BE2C (cell line): ENCODE data around the gene RILP.

Experiments
- DNase-seq: peaks from one replicate; pipeline ENCODE4 v3.0.0-alpha.2; 2020
- H3K27me3 ChIP-seq: fragments of 250-450 bp; sonication (Bioruptor Pico); 2 replicates; pipeline ENCODE4 v1.5.1; 2020; ENCODE audit warnings: mild to moderate bottlenecking
- H3K36me3 ChIP-seq: fragments of 250-450 bp; sonication (Bioruptor Pico); 2 replicates; pipeline ENCODE4 v1.5.1; 2020; ENCODE audit warnings: mild to moderate bottlenecking
- H3K4me1 ChIP-seq: fragments of 250-450 bp; sonication (Bioruptor Pico); 2 replicates; pipeline ENCODE4 v1.5.1; 2020
- H3K4me3 ChIP-seq: 2 replicates; pipeline ENCODE4 v1.5.1; 2011; ENCODE audit warnings: low read depth, low read length
- H3K9me3 ChIP-seq: fragments of 250-450 bp; sonication (Bioruptor Pico); 2 replicates; pipeline ENCODE4 v1.5.1; 2020
- TF ChIP-seq, protein P1 (sequence below): IDR thresholded peaks from 2 replicates; pipeline ENCODE4 v1.5.1; 2012; ENCODE audit warnings: mild to moderate bottlenecking, low read depth, low read length

Gene RILP

DNA sequence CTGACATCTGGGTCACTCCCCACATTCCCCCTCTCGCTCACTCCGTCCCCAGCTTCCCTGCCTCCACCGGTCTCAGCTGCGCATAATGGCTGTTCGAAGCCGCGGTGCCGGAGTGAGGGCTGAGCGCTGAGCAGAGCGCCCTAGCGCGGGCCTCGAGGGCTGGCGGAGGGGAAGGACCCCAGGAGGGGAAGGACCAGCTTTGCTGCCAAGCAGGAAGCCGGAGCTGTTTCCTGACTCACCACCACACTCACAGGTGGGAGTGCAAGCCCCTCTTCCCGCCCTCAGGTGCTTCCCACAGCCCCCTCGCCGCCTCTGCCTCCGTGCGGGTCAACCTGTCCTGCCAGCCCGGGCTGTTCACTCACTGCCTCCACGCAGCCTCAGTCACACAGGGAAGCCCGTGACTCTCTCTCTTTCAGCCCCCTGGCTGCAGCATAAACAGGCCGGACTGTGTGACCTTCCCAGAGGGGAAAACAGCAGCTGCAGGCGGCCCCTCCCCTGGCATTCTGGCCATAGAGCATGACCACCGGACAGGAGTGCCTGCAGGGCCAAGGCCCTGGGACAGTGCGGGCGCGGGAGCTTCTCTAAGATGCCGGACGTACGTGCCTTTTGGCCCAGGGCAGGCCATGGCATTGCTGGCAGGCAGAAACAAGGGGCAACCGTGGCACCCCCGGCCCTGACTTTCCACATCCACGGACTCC is 44.7 kb downstream of the RILP start:
- TF ChIP-seq, protein P1, sequence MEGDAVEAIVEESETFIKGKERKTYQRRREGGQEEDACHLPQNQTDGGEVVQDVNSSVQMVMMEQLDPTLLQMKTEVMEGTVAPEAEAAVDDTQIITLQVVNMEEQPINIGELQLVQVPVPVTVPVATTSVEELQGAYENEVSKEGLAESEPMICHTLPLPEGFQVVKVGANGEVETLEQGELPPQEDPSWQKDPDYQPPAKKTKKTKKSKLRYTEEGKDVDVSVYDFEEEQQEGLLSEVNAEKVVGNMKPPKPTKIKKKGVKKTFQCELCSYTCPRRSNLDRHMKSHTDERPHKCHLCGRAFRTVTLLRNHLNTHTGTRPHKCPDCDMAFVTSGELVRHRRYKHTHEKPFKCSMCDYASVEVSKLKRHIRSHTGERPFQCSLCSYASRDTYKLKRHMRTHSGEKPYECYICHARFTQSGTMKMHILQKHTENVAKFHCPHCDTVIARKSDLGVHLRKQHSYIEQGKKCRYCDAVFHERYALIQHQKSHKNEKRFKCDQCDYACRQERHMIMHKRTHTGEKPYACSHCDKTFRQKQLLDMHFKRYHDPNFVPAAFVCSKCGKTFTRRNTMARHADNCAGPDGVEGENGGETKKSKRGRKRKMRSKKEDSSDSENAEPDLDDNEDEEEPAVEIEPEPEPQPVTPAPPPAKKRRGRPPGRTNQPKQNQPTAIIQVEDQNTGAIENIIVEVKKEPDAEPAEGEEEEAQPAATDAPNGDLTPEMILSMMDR: no peak
- Histone ChIP-seq H3K4me3 (no peak overlapping the region), H3K4me1 (no peaks in the 10 kb centered on the region), H3K9me3 (no peaks in the 10 kb centered on the region), H3K36me3 (no peaks in the 10 kb centered on the region), H3K27me3 (no peaks in the 10 kb centered on the region)
- DNase-seq: no peak

DNA sequence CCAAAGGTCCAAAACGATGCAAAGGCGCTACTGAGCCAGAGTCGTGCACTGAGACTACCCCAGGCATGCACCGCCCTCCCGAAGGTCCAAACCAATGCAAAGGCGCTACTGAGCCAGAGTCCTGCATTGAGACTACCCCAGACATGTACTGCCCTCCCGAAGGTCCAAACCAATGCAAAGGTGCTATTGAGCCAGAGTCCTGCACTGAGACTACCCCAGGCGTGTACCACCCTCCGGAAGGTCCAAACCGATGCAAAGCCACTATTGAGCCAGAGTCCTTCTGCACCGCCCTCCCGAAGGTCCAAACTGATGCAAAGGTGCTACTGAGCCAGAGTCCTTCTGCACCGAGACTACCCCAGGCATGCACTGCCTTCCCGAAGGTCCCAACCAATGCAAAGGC is 48.1 kb downstream of the RILP start:
- Histone ChIP-seq H3K9me3 (no peaks in the 10 kb centered on the region), H3K4me1 (no peaks in the 10 kb centered on the region), H3K4me3 (no peak overlapping the region), H3K27me3 (no peaks in the 10 kb centered on the region), H3K36me3 (no peaks in the 10 kb centered on the region)
- DNase-seq: no peak
- TF ChIP-seq, protein P1: no peak

GRCh38 chr17:1598399-1599095 is 51.1 kb downstream of the RILP start:
- no peak overlapping the region for H3K4me3 ChIP-seq
- H3K9me3 ChIP-seq: no peaks in the 10 kb centered on the region
- TF ChIP-seq, protein P1: no peak
- DNase-seq: no peak
- no peaks in the 10 kb centered on the region for H3K27me3 ChIP-seq
- H3K4me1 ChIP-seq: no peaks in the 10 kb centered on the region
- no peaks in the 10 kb centered on the region for H3K36me3 ChIP-seq

DNA sequence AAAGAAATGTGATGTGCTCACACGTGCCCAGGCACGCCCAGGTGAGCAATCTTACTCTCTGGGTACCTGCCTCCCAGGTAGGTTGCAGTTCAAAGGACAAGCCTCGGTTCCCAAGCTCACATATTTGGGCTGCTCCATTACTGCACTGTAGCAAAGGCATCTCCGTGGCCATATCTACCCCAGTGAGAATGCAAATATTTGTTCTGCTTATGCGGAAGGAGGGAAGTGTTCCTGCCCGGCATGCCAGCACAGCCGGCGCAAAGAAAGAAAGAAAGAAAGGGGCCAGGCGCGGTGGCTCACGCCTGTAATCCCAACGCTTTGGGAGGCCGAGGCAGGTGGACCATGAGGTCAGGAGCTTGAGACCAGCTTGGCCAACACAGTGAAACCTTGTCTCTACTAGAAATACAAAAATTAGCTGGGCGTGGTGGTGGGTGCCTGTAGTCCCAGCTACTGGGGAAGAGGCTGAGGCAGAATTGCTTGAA is 51.8 kb downstream of the RILP start:
- Histone ChIP-seq H3K4me1 (no peaks in the 10 kb centered on the region), H3K36me3 (no peaks in the 10 kb centered on the region), H3K27me3 (no peaks in the 10 kb centered on the region), H3K9me3 (no peaks in the 10 kb centered on the region), H3K4me3 (no peak overlapping the region)
- no peak for DNase-seq
- TF ChIP-seq, protein P1: no peak
